Measurements from ENCODE around the gene PTPRCAP. TPM values are rescaled to one million over a fixed set of nuclear protein-coding genes. Genes with fewer than 3 reads are reported as not detected.

PTPRCAP gene
- total and polyA plus RNA-seq, 10 of the 15 experiments (the other 5 are each of a cell fraction or from before 2014, with no cell fraction given) = 4.7 to 266 (median 125) TPM

GRCh38 chr11:67423466-67423865 is 14.0 kb downstream of the PTPRCAP start:
- Histone ChIP-seq H2AFZ (ENCODE audit: control insufficient read depth, low read depth, low read length) (no peak overlapping the region), H3K27me3 (replicated peaks in 1 of 2; ENCODE audit: control insufficient read depth in 2 of 2, insufficient read depth in 2 of 2, low read length in 1 of 2) (no peaks in the 10 kb centered on the region), H3K9ac (ENCODE audit: control insufficient read depth, insufficient read depth, low read length) (no peak overlapping the region), H3K4me2 (ENCODE audit: control insufficient read depth, insufficient read depth) (no peak overlapping the region), H3K36me3 (ENCODE audit: control insufficient read depth in 2 of 2, insufficient read depth in 2 of 2, low read length in 1 of 2) (no peaks in the 10 kb centered on the region), H3K9me3 (replicated peaks; ENCODE audit: control insufficient read depth, insufficient read depth, low read length) (no peaks in the 10 kb centered on the region), H3K4me1 (ENCODE audit: control insufficient read depth, insufficient read depth, low read length) (peaks cover 2% of the 10 kb centered on the region; the same call in 1 of the 2 replicates), H3K79me2 (ENCODE audit: control insufficient read depth, insufficient read depth, low read length) (peaks cover 2% of the 10 kb centered on the region), H3K4me3 (no peak overlapping the region), H3K27ac (ENCODE audit: control insufficient read depth, insufficient read depth) (no peak overlapping the region), H4K20me1 (ENCODE audit: control insufficient read depth, insufficient read depth) (no peaks in the 10 kb centered on the region)
- FAIRE-seq (no peak), DNase-seq (ENCODE audit: low read depth, low spot score) (no peak), ATAC-seq (no peak)
- CTCF ChIA-PET = interaction anchor here (2.0 kb wide), 1 partner anchor 14 kb away, joined by 6 read pairs; no protein-coding TSS in a partner anchor
- SMC1A ChIA-PET (ENCODE audit: uncharacterized antibody, unreplicated experiment) = no interaction called here
- intact Hi-C loops (cut with micrococcal nuclease; ENCODE audit: unreplicated experiment) (no loop called here), in situ Hi-C loops (cut with MboI) (no loop called here)
- TF ChIP-seq CTCF (IDR thresholded peaks at IDR 0.05 in 2 of 3, conservative IDR thresholded peaks at IDR 0.05 in 1 of 3; ENCODE audit: control insufficient read depth in 2 of 3, extremely low read depth in 1 of 3, insufficient read depth in 1 of 3, low read depth in 3 of 3, low read length in 3 of 3) (no peak), CREB1 (IDR thresholded peaks at IDR 0.05; ENCODE audit: low read depth) (no peak), ZNF24 (IDR thresholded peaks at IDR 0.05) (no peak), BRCA1 (IDR thresholded peaks at IDR 0.05; ENCODE audit: low read depth, low read length) (no peak), SUZ12 (IDR thresholded peaks at IDR 0.05; ENCODE audit: unreplicated experiment) (no peak), PAX5 (IDR thresholded peaks at IDR 0.05; ENCODE audit: borderline replicate concordance, low read depth, low read length) (no peak), NFYA (IDR thresholded peaks at IDR 0.05; ENCODE audit: borderline replicate concordance, low read depth, low read length) (no peak), SMARCA5 (IDR thresholded peaks at IDR 0.05) (no peak), POU2F2 (IDR thresholded peaks at IDR 0.05; ENCODE audit: borderline replicate concordance, low read depth, low read length) (no peak), JUNB (IDR thresholded peaks at IDR 0.05) (no peak), IKZF2 (IDR thresholded peaks at IDR 0.05) (no peak), ZNF217 (IDR thresholded peaks at IDR 0.05) (no peak), MEF2B (IDR thresholded peaks at IDR 0.05; ENCODE audit: partially characterized antibody, poor library complexity, severe bottlenecking) (no peak), ZBTB4 (CRISPR knock-in tag; IDR thresholded peaks at IDR 0.05) (no peak), RAD51 (IDR thresholded peaks at IDR 0.05) (no peak), HCFC1 (IDR thresholded peaks at IDR 0.05; ENCODE audit: low read length) (no peak), YY1 (IDR thresholded peaks at IDR 0.05; ENCODE audit: low read depth, low read length) (no peak), SMAD5 (IDR thresholded peaks at IDR 0.05; ENCODE audit: low read depth) (no peak)
- BruUV-seq (replicated peaks) = no TSS peak
- RAD21 ChIA-PET (ENCODE audit: unreplicated experiment) = no interaction called here
- 94% methylated on average over 13 of the region's 13 CpGs for WGBS (ENCODE audit: insufficient coverage, insufficient replicate concordance, low lambda C conversion rate, missing lambda C conversion rate)
- POLR2A ChIA-PET = interaction anchor here (1.4 kb wide), 1 partner anchor 8 kb away, joined by 3 read pairs; no protein-coding TSS in a partner anchor

Data from GM12878 (cell line).